Esophagus squamous epithelium (tissue), 5 donors: ENCODE data around the gene NUDCD3. TPM values are rescaled to one million over a fixed set of nuclear protein-coding genes. Genes with fewer than 3 reads are reported as not detected.

Experiments used
- DNase-seq: peaks from one replicate; lab custom pipeline; 2025; lab: John Stamatoyannopoulos, UW
- H3K27ac ChIP-seq, 4 donors: fragments of 200-600 bp; sonication (generic); one replicate each; pipeline ENCODE4 v1.5.1; 2016 to 2019; ENCODE audit warnings: mild to moderate bottlenecking in 1 of 4
- H3K27me3 ChIP-seq, 4 donors: fragments of 200-600 bp; sonication (generic); 1 replicate in 3 of 4; 2 replicates in 1 of 4; pipeline versions ENCODE4 v1.5.1 to v1.6.0; 2017 to 2021; ENCODE audit warnings: antibody characterized with exemption in 1 of 4
- H3K36me3 ChIP-seq, 3 donors: fragments of 200-600 bp; sonication (generic); one replicate each; pipeline ENCODE4 v1.5.1; 2016 to 2019
- H3K4me1 ChIP-seq, 3 donors: fragments of 200-600 bp; sonication (generic); one replicate each; pipeline ENCODE4 v1.5.1; 2017 to 2019
- H3K4me3 ChIP-seq, 4 donors: fragments of 200-600 bp; sonication (generic); 1 replicate in 3 of 4; 2 replicates in 1 of 4; pipeline ENCODE4 v1.5.1; 2016 to 2019; ENCODE audit warnings: mild to moderate bottlenecking in 2 of 4, moderate library complexity in 1 of 4
- H3K9me3 ChIP-seq, 3 donors: fragments of 200-600 bp; sonication (generic); one replicate each; pipeline ENCODE4 v1.5.1; 2016 to 2019
- CTCF ChIP-seq, 6 experiments: fragments of 450-650 bp in 4 of 6; fragments of 200-600 bp in 2 of 6; sonication (generic) in 2 of 6; IDR thresholded peaks; one replicate each; pipeline ENCODE4 v1.5.1; 2016 to 2019; ENCODE audit warnings: antibody characterized with exemption in 6 of 6, mild to moderate bottlenecking in 4 of 6, moderate library complexity in 4 of 6
- POLR2A ChIP-seq, 4 donors: fragments of 450-650 bp; IDR thresholded peaks; one replicate each; pipeline ENCODE4 v1.6.1; 2017; ENCODE audit warnings: antibody characterized with exemption in 4 of 4, mild to moderate bottlenecking in 4 of 4, moderate library complexity in 3 of 4
- WGBS, 2 donors: methylation state at CpG; one replicate each; pipeline ENCODE4 v1.1.5; 2018; 5-methylcytosine and 5-hydroxymethylcytosine counted together
- intact Hi-C: fragments of 100-400 bp; cut with DNase I; formaldehyde crosslinking; loops from one replicate; pipeline ENCODE4 v1.15.0; 2022
- total RNA-seq, 4 donors: library from RNA; depleted of rRNA; stranded (reverse); fragments of >200 nt; gene quantifications; one replicate each; pipeline ENCODE4 v1.1.0, GENCODE V29; 2016
- donor health status: DM: yes; HTN: yes; CAD: no.

NUDCD3 gene
- total RNA-seq, 4 donors from 2014 or later = 33.5 to 54.0 (median 47.0) TPM

GRCh38 chr7:44522315-44522714, 31.9 kb upstream of the NUDCD3 start:
- intact Hi-C loops = no loop called here
- H3K27me3 ChIP-seq = no peaks in the 10 kb centered on the region
- TF ChIP-seq POLR2A (IDR thresholded peaks at IDR 0.05) (no peak), CTCF (IDR thresholded peaks at IDR 0.05) (no peak)
- H3K4me1 ChIP-seq = no peaks in the 10 kb centered on the region
- 68 to 76% methylated on average over 3 of the region's 3 CpGs for WGBS, 2 donors
- H3K27ac ChIP-seq = no peak overlapping the region
- DNase-seq = no peak
- H3K9me3 ChIP-seq = peaks cover 0 to 25% (median 7%) of the 10 kb centered on the region in 3 donors
- no peak overlapping the region for H3K4me3 ChIP-seq
- no peaks in the 10 kb centered on the region for H3K36me3 ChIP-seq

- intact Hi-C loops = no loop called here
- WGBS, 2 donors = 70 to 84% methylated on average over 7 to 9 of the region's 15 CpGs
- H3K27ac ChIP-seq = no peak overlapping the region
- no peaks in the 10 kb centered on the region for H3K36me3 ChIP-seq
- no peak overlapping the region for H3K4me3 ChIP-seq
- no peaks in the 10 kb centered on the region for H3K27me3 ChIP-seq
- TF ChIP-seq CTCF (IDR thresholded peaks at IDR 0.05) (no peak), POLR2A (IDR thresholded peaks at IDR 0.05) (no peak)
- no peaks in the 10 kb centered on the region for H3K4me1 ChIP-seq
- DNase-seq = no peak
- peaks cover 0 to 18% (median under 1%) of the 10 kb centered on the region in 3 donors for H3K9me3 ChIP-seq
Measured at GRCh38 chr7:44521347-44522095, 31.1 kb upstream of the NUDCD3 start.

DNA sequence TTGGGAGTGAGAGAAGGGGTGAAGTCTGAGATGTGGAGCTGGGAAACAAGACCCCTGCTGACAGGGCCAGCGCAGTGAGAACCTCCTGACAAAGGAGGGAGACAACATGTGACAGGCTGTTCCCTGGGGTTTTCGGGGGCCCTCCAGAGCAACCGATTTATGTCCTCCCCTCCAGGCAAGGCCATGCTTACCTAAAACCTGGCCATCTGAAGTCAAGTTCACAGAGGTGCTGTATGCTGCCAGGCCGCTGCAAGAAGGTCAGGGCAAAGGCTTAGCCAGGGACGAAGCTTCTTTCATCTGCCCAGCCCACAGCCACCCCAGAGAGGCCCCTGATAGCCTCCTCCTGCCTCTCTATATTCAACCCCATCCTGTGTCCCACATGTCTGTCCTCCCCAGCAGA, 30.1 kb upstream of the NUDCD3 start:
- no peak overlapping the region for H3K4me3 ChIP-seq
- H3K36me3 ChIP-seq = no peaks in the 10 kb centered on the region
- H3K27me3 ChIP-seq = no peaks in the 10 kb centered on the region
- DNase-seq = no peak
- H3K9me3 ChIP-seq = peaks cover 0 to 9% (median 0%) of the 10 kb centered on the region in 3 donors
- H3K4me1 ChIP-seq = peaks cover 0 to 7% (median 0%) of the 10 kb centered on the region in 3 donors
- no peak for TF ChIP-seq POLR2A (IDR thresholded peaks at IDR 0.05)
- TF ChIP-seq CTCF (IDR thresholded peaks at IDR 0.05) = no peak
- intact Hi-C loops = no loop called here
- no peak overlapping the region for H3K27ac ChIP-seq
- 79 to 92% methylated on average over 2 to 3 of the region's 5 CpGs for WGBS, 2 donors

- intact Hi-C loops = no loop called here
- Histone ChIP-seq H3K4me1 (peaks cover 0 to 15% (median 0%) of the 10 kb centered on the region in 3 donors), H3K36me3 (no peaks in the 10 kb centered on the region), H3K9me3 (no peaks in the 10 kb centered on the region), H3K27me3 (no peaks in the 10 kb centered on the region), H3K27ac (no peak overlapping the region), H3K4me3 (no peak overlapping the region)
- 67 to 78% methylated on average over 6 to 7 of the region's 7 CpGs for WGBS, 2 donors
- DNase-seq = no peak
- no peak for TF ChIP-seq CTCF (IDR thresholded peaks at IDR 0.05)
- no peak for TF ChIP-seq POLR2A (IDR thresholded peaks at IDR 0.05)
Measured at GRCh38 chr7:44519546-44519945, 29.1 kb upstream of the NUDCD3 start.

DNA sequence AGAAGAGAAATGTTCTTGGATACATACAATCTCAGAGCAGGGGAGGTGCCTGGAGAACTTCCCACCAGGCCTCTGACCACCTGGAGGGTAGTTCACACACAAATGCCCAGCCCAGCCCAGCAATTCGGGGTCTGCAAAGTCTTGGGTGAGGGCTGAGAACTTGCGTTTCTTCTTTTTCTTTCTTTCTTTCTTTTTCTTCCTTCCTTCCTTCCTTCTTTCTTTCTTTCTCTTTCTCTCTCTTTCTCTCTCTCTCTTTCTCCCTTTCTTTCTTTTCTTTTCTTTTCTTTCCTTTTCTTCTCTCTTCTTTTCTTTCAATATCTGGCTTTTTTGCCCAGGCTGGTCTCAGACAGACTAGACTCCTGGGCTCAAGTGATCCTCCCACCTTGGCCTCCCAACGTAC, 28.3 kb upstream of the NUDCD3 start:
- Histone ChIP-seq H3K36me3 (no peaks in the 10 kb centered on the region), H3K27me3 (no peaks in the 10 kb centered on the region), H3K27ac (no peak overlapping the region), H3K4me3 (no peak overlapping the region), H3K9me3 (no peaks in the 10 kb centered on the region), H3K4me1 (peaks cover 0 to 15% (median 0%) of the 10 kb centered on the region in 3 donors)
- DNase-seq = no peak
- TF ChIP-seq POLR2A (IDR thresholded peaks at IDR 0.05) (no peak), CTCF (IDR thresholded peaks at IDR 0.05) (no peak)
- intact Hi-C loops = no loop called here
- 70 to 83% methylated on average over 3 of the region's 3 CpGs for WGBS, 2 donors
